Measurements from ENCODE around the gene XKR8. TPM values are rescaled to one million over a fixed set of nuclear protein-coding genes. Genes with fewer than 3 reads are reported as not detected.

The XKR8 gene
- total and polyA plus RNA-seq, 12 donors = 2.6 to 10.7 (median 5.5) TPM

- intact Hi-C loops (cut with DNase I) = no loop called here
- Histone ChIP-seq H3K4me3 (no peak overlapping the region), H3K27ac (no peak overlapping the region), H3K4me1 (replicated peaks in 1 of 2) (no peaks in the 10 kb centered on the region), H3K9me3 (replicated peaks in 1 of 3) (no peaks in the 10 kb centered on the region), H3K27me3 (no peaks in the 10 kb centered on the region), H3K36me3 (replicated peaks in 1 of 2) (peaks cover 0 to 29% of the 10 kb centered on the region in 2 donors)
- 90 to 100% (median 94%) methylated on average over 1 of the region's 1 CpG for WGBS, 4 donors
- DNase-seq = no peak
- TF ChIP-seq, protein P1, sequence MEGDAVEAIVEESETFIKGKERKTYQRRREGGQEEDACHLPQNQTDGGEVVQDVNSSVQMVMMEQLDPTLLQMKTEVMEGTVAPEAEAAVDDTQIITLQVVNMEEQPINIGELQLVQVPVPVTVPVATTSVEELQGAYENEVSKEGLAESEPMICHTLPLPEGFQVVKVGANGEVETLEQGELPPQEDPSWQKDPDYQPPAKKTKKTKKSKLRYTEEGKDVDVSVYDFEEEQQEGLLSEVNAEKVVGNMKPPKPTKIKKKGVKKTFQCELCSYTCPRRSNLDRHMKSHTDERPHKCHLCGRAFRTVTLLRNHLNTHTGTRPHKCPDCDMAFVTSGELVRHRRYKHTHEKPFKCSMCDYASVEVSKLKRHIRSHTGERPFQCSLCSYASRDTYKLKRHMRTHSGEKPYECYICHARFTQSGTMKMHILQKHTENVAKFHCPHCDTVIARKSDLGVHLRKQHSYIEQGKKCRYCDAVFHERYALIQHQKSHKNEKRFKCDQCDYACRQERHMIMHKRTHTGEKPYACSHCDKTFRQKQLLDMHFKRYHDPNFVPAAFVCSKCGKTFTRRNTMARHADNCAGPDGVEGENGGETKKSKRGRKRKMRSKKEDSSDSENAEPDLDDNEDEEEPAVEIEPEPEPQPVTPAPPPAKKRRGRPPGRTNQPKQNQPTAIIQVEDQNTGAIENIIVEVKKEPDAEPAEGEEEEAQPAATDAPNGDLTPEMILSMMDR (IDR thresholded peaks at IDR 0.05) = no peak
- no peak for TF ChIP-seq POLR2A (IDR thresholded peaks at IDR 0.05)
Measured at GRCh38 chr1:28010969-28011368, 51.2 kb downstream of the XKR8 start.

Other genes with a start within 250 kb of the XKR8 start
- gene FAM76A, start 234.0 kb upstream of the XKR8 start, total RNA-seq = 10 to 100 TPM in 4 of 9 donors, 1 to 10 TPM in 5; 4.0 to 12.4 (median 9.5) TPM
- 1 to 10 TPM; 2.9 to 7.6 (median 4.9) TPM for gene FAM76A, start 234.0 kb upstream of the XKR8 start, polyA plus RNA-seq
- gene STX12, start 186.8 kb upstream of the XKR8 start, total RNA-seq = 10 to 100 TPM; 27.5 to 81.9 (median 55.9) TPM
- gene STX12, start 186.8 kb upstream of the XKR8 start, polyA plus RNA-seq = 10 to 100 TPM; 18.4 to 72.1 (median 18.6) TPM
- 10 to 100 TPM; 20.7 to 63.5 (median 30.9) TPM for gene PPP1R8, start 129.2 kb upstream of the XKR8 start, total RNA-seq
- gene PPP1R8, start 129.2 kb upstream of the XKR8 start, polyA plus RNA-seq = 10 to 100 TPM; 16.9 to 45.0 (median 19.6) TPM
- 10 to 100 TPM in 7 of 9 donors, 1 to 10 TPM in 2; 1.9 to 58.0 (median 22.0) TPM for gene THEMIS2, start 87.4 kb upstream of the XKR8 start, total RNA-seq
- 10 to 100 TPM in 2 of 3 donors, 1 to 10 TPM in 1; 8.6 to 27.1 (median 13.9) TPM for gene THEMIS2, start 87.4 kb upstream of the XKR8 start, polyA plus RNA-seq
- gene RPA2, start 45.4 kb upstream of the XKR8 start, total RNA-seq = 10 to 100 TPM; 16.8 to 50.2 (median 35.6) TPM
- 10 to 100 TPM; 15.6 to 36.4 (median 20.2) TPM for gene RPA2, start 45.4 kb upstream of the XKR8 start, polyA plus RNA-seq
- gene SMPDL3B, start 25.0 kb upstream of the XKR8 start, total RNA-seq = not detected
- gene SMPDL3B, start 25.0 kb upstream of the XKR8 start, polyA plus RNA-seq = under 1 TPM in 1 of 3 donors, not detected in 2; 0.26 TPM
- gene EYA3, start 128.6 kb downstream of the XKR8 start, total RNA-seq = 10 to 100 TPM in 8 of 9 donors, 1 to 10 TPM in 1; 8.9 to 28.9 (median 15.4) TPM
- 10 to 100 TPM in 1 of 3 donors, 1 to 10 TPM in 2; 4.3 to 20.9 (median 4.7) TPM for gene EYA3, start 128.6 kb downstream of the XKR8 start, polyA plus RNA-seq
- gene PTAFR, start 216.7 kb downstream of the XKR8 start, total RNA-seq = 10 to 100 TPM in 2 of 9 donors, 1 to 10 TPM in 6, under 1 TPM in 1; 0.72 to 11.7 (median 7.4) TPM
- gene PTAFR, start 216.7 kb downstream of the XKR8 start, polyA plus RNA-seq = 1 to 10 TPM; 1.1 to 2.6 (median 1.7) TPM

All from adrenal gland (tissue), 12 donors.